Activated T-cell treated with anti-CD3 and anti-CD28 coated beads, Interleukin-2, amount 50 U/mL, for 48 hours (primary cell): ENCODE data around the gene MAN1C1.

ENCODE experiments used
- DNase-seq, 2 experiments: peaks; one replicate each; pipeline ENCODE4 v3.0.0-alpha.2; 2020

The MAN1C1 gene

GRCh38 chr1:25819491-25820246, 203.1 kb downstream of the MAN1C1 start, which contains the start of gene MTFR1L:
Gene MTFR1L (plus strand): TSS chr1:25819954. CDS start chr1:25823105, 3,151 bp downstream.
- peak; percentile 94 to 96 for DNase-seq

GRCh38 chr1:25820247-25821111, 203.9 kb downstream of the MAN1C1 start:
- DNase-seq = peak; percentile 80 to 81

- DNase-seq = no peak
Measured at GRCh38 chr1:25821112-25821476, 204.5 kb downstream of the MAN1C1 start.

GRCh38 chr1:25821630-25822091, 205.1 kb downstream of the MAN1C1 start:
- no peak for DNase-seq

- no peak for DNase-seq
Measured at GRCh38 chr1:25825605-25826004, 209.0 kb downstream of the MAN1C1 start.

- no peak for DNase-seq
Measured at GRCh38 chr1:25826571-25826970, 210.0 kb downstream of the MAN1C1 start.

- no peak for DNase-seq
Measured at GRCh38 chr1:25828491-25828890, 211.9 kb downstream of the MAN1C1 start.

GRCh38 chr1:25829046-25829445, 212.5 kb downstream of the MAN1C1 start:
- no peak for DNase-seq

GRCh38 chr1:25831569-25832196, 215.1 kb downstream of the MAN1C1 start:
- no peak for DNase-seq

GRCh38 chr1:25832336-25833037, 215.9 kb downstream of the MAN1C1 start:
- no peak for DNase-seq

- DNase-seq = no peak
Measured at GRCh38 chr1:25833158-25833557, 216.6 kb downstream of the MAN1C1 start.
